GM06990 (cell line): ENCODE data around the gene SEMA5B.

ENCODE experiments used
- DNase-seq: peaks from one replicate; pipeline ENCODE4 v3.0.0-alpha.2; 2011; ENCODE audit not compliant: insufficient read length; ENCODE audit errors: extremely low read depth
- H3K27me3 ChIP-seq: replicated peaks from 2 replicates; pipeline ENCODE4 v1.6.0; 2011; ENCODE audit warnings: low read length; ENCODE audit not compliant: control insufficient read depth, insufficient read depth
- H3K36me3 ChIP-seq: 2 replicates; pipeline ENCODE4 v1.5.1; 2011; ENCODE audit warnings: low read length; ENCODE audit not compliant: control insufficient read depth, insufficient read depth
- H3K4me3 ChIP-seq: replicated peaks from 2 replicates; pipeline ENCODE4 v1.5.1; 2011; ENCODE audit warnings: low read depth, mild to moderate bottlenecking, control low read depth, low read length
- CTCF ChIP-seq: IDR thresholded peaks from 2 replicates; pipeline ENCODE4 v1.5.1; 2011; ENCODE audit warnings: low read length, control low read depth, mild to moderate bottlenecking, inconsistent platforms; ENCODE audit not compliant: insufficient read depth, poor library complexity, severe bottlenecking

The SEMA5B gene

GRCh38 chr3:122991236-122991985 is 36.2 kb downstream of the SEMA5B start:
- Histone ChIP-seq H3K4me3 (no peak overlapping the region), H3K36me3 (no peaks in the 10 kb centered on the region), H3K27me3 (peaks cover 3% of the 10 kb centered on the region)
- DNase-seq = no peak
- no peak for TF ChIP-seq CTCF

- no peak for TF ChIP-seq CTCF
- DNase-seq = no peak
- Histone ChIP-seq H3K36me3 (no peaks in the 10 kb centered on the region), H3K27me3 (peaks cover 3% of the 10 kb centered on the region), H3K4me3 (no peak overlapping the region)
Observed at GRCh38 chr3:122989856-122990575, 37.5 kb downstream of the SEMA5B start.

- no peak overlapping the region for H3K4me3 ChIP-seq
- H3K27me3 ChIP-seq = peaks cover 3% of the 10 kb centered on the region
- no peak for DNase-seq
- no peaks in the 10 kb centered on the region for H3K36me3 ChIP-seq
- no peak for TF ChIP-seq CTCF
Observed at GRCh38 chr3:122988508-122988907, 39.1 kb downstream of the SEMA5B start.

GRCh38 chr3:122987736-122988319 is 39.7 kb downstream of the SEMA5B start:
- no peaks in the 10 kb centered on the region for H3K36me3 ChIP-seq
- no peak for TF ChIP-seq CTCF
- H3K4me3 ChIP-seq = no peak overlapping the region
- peaks cover 3% of the 10 kb centered on the region for H3K27me3 ChIP-seq
- DNase-seq = no peak

- no peak for TF ChIP-seq CTCF
- H3K36me3 ChIP-seq = no peaks in the 10 kb centered on the region
- H3K27me3 ChIP-seq = peaks cover 3% of the 10 kb centered on the region
- DNase-seq = no peak
- H3K4me3 ChIP-seq = no peak overlapping the region
Observed at GRCh38 chr3:122987231-122987630, 40.3 kb downstream of the SEMA5B start.
